Hippocampal formation (tissue), 2 donors: ENCODE results near the gene KDELR1.

Source experiments
- DNase-seq, 2 donors: peaks; one replicate each; lab custom pipeline; 2025; lab: John Stamatoyannopoulos, UW

The KDELR1 gene

GRCh38 chr19:48342414-48342738, 49.0 kb downstream of the KDELR1 start:
- DNase-seq, result no peak

- no peak for DNase-seq
Observed at GRCh38 chr19:48341515-48342413, 49.6 kb downstream of the KDELR1 start.

- no peak for DNase-seq
Observed at GRCh38 chr19:48340995-48341394, 50.4 kb downstream of the KDELR1 start.

- no peak for DNase-seq
Observed at GRCh38 chr19:48338802-48339503, 52.4 kb downstream of the KDELR1 start.

GRCh38 chr19:48338253-48338755, 53.0 kb downstream of the KDELR1 start:
- DNase-seq, result no peak

- peak; percentile 37 to 74 for DNase-seq
Observed at GRCh38 chr19:48333467-48334384, 57.6 kb downstream of the KDELR1 start.

GRCh38 chr19:48332662-48333466, 58.5 kb downstream of the KDELR1 start:
- DNase-seq, result peak; percentile 82 to 90
